OCI-LY7 (cell line): ENCODE measurements around the gene TMIGD1. TPM values are rescaled to one million over a fixed set of nuclear protein-coding genes. Genes with fewer than 3 reads are reported as not detected.
"Not testable (repeated sequence)": the region's sequence is repeated elsewhere in the genome, so short reads cannot be mapped to it uniquely, and the experiment has no call there.

Experiments
- BruUV-seq: library from RNA; stranded (reverse); fragments of 400-500 nt; replicated peaks from 2 replicates; lab custom pipeline; 2021; lab: Mats Ljungman, UMichigan
- CTCF ChIA-PET: fragments of 300-600 bp; sonication (Branson Sonifier 250); formaldehyde crosslinking; loops from one replicate; lab custom pipeline; 2022; ENCODE audit warnings: antibody characterized with exemption; ENCODE audit not compliant: unreplicated experiment; lab: Charles Lee
- POLR2A ChIA-PET: fragments of 300-600 bp; sonication (Branson Sonifier 250); formaldehyde crosslinking; loops from one replicate; lab custom pipeline; 2022; ENCODE audit warnings: antibody characterized with exemption; lab: Charles Lee
- DNase-seq: peaks from one replicate; pipeline ENCODE4 v3.0.0-alpha.2; 2015; ENCODE audit warnings: low spot score
- H2AFZ ChIP-seq: fragments of 200-600 bp; sonication (generic), shearing (Covaris generic); 2 replicates; pipeline ENCODE4 v1.6.1; 2014; ENCODE audit warnings: mild to moderate bottlenecking, antibody characterized with exemption, low read length, moderate library complexity
- H3K27ac ChIP-seq: fragments of 200-600 bp; sonication (generic); 2 replicates; pipeline ENCODE4 v1.5.1; 2014; ENCODE audit warnings: mixed run types, low read depth, mild to moderate bottlenecking, moderate library complexity, low read length, inconsistent platforms; ENCODE audit not compliant: poor library complexity, severe bottlenecking
- H3K36me3 ChIP-seq: fragments of 200-600 bp; sonication (generic); 2 replicates; pipeline ENCODE4 v1.6.1; 2014; ENCODE audit warnings: mild to moderate bottlenecking, antibody characterized with exemption, low read length, moderate library complexity, mixed read lengths; ENCODE audit not compliant: insufficient read depth
- H3K4me1 ChIP-seq: fragments of 200-600 bp; sonication (generic); 2 replicates; pipeline ENCODE4 v1.5.1; 2014; ENCODE audit warnings: mild to moderate bottlenecking, low read length; ENCODE audit not compliant: insufficient read depth, poor library complexity, severe bottlenecking
- H3K4me2 ChIP-seq: fragments of 200-600 bp; sonication (generic); 2 replicates; pipeline ENCODE4 v1.6.1; 2014; ENCODE audit warnings: mild to moderate bottlenecking, low read length
- H3K4me3 ChIP-seq: fragments of 200-600 bp; sonication (generic); 2 replicates; pipeline ENCODE4 v1.5.1; 2014; ENCODE audit warnings: mild to moderate bottlenecking, low read depth, low read length; ENCODE audit not compliant: poor library complexity, severe bottlenecking
- H3K79me2 ChIP-seq: fragments of 200-600 bp; sonication (generic); 2 replicates; pipeline ENCODE4 v1.6.1; 2016; ENCODE audit warnings: low read depth, mild to moderate bottlenecking, low read length, moderate library complexity, mixed read lengths; ENCODE audit not compliant: insufficient read depth
- H3K9me2 ChIP-seq: fragments of 200-600 bp; sonication (generic); 2 replicates; pipeline ENCODE4 v1.6.1; 2016; ENCODE audit warnings: mild to moderate bottlenecking, low read length, mixed read lengths; ENCODE audit not compliant: insufficient read depth
- H3K9me3 ChIP-seq: fragments of 200-600 bp; sonication (generic); 2 replicates; pipeline ENCODE4 v1.6.1; 2014; ENCODE audit warnings: mild to moderate bottlenecking, mixed run types, low read length, mixed read lengths
- H4K20me1 ChIP-seq: fragments of 200-600 bp; sonication (generic); 2 replicates; pipeline ENCODE4 v1.6.1; 2014; ENCODE audit warnings: mild to moderate bottlenecking, antibody characterized with exemption, low read length, moderate library complexity, mixed read lengths; ENCODE audit not compliant: insufficient read depth
- EZH2phosphoT487 ChIP-seq: fragments of 200-600 bp; sonication (generic); IDR thresholded peaks from 2 replicates; pipeline ENCODE4 v1.6.1; 2018; ENCODE audit warnings: low read depth, borderline replicate concordance, mild to moderate bottlenecking, mixed run types, antibody characterized with exemption, low read length, moderate library complexity, mixed read lengths
- intact Hi-C: fragments of 100-400 bp; cut with micrococcal nuclease; formaldehyde crosslinking; loops from one replicate; pipeline ENCODE4 v1.10.0; 2022; ENCODE audit not compliant: unreplicated experiment
- total RNA-seq, 2 experiments: library from RNA; depleted of rRNA in 1 of 2; stranded (reverse); fragments of >200 nt in 1 of 2; shearing (Covaris generic) in 1 of 2; gene quantifications; 2 replicates each; pipeline ENCODE4 v1.2.3, GENCODE V29; 2014 to 2022
- TF ChIP-seq, protein P1 (sequence below): fragments of 200-600 bp; sonication (generic); conservative IDR thresholded peaks from 2 replicates; pipeline ENCODE4 v1.5.1; 2014; ENCODE audit warnings: mild to moderate bottlenecking, antibody characterized with exemption, low read length, moderate library complexity, mixed read lengths

Gene TMIGD1
- total RNA-seq, 2 experiments from 2014 or later, result not detected

DNA sequence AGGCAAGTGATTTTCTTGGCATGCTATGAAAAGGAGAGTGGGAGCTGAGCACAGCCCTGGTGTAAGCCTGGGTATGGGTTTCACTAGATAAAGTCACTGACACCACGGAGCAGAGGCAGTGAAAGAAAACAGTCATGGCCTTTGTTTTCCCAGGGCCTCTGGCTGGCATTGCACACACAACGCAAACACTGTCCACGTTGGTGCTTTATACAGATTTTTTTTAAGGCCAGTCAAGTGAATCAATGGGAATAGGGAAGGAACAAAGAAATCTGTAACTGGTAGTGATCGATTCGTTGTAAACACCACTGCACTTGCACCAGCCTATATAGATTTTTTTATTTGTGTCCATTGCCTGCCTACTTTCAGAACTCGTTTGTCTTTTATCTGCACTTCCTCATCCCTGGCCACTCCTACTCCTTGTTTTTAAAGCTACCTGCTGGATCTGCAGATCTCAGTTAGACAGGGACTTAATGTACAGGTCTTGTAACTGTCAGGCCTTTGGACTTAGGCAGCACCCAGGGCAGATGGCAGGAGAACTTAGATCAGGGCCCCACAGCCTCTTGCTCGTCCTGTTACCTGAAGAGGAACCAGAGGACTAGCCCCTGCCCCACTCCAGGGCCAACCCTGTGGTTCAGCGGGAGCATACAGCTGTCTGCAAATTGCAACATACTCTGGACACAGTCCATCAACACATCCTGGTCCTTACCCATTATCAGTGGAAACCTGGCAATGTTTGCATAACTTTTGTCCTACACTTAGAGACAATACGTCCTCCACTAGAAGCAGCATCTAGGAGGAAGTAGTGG lies 10.6 kb upstream of the TMIGD1 start:
- Histone ChIP-seq H3K4me3 (no peak overlapping the region), H4K20me1 (no peaks in the 10 kb centered on the region), H3K4me1 (no peaks in the 10 kb centered on the region), H3K36me3 (no peaks in the 10 kb centered on the region), H3K9me3 (no peaks in the 10 kb centered on the region), H2AFZ (peak overlapping the region; percentile 29), H3K79me2 (no peaks in the 10 kb centered on the region), H3K4me2 (no peak overlapping the region), H3K9me2 (no peaks in the 10 kb centered on the region), H3K27ac (no peak overlapping the region)
- intact Hi-C loops, result loop anchor here (5.0 to 10.0 kb wide), 3 partner anchors 133 to 373 kb away; partner anchors contain the start of gene GOSR1
- no peak for DNase-seq
- TF ChIP-seq, protein P1, sequence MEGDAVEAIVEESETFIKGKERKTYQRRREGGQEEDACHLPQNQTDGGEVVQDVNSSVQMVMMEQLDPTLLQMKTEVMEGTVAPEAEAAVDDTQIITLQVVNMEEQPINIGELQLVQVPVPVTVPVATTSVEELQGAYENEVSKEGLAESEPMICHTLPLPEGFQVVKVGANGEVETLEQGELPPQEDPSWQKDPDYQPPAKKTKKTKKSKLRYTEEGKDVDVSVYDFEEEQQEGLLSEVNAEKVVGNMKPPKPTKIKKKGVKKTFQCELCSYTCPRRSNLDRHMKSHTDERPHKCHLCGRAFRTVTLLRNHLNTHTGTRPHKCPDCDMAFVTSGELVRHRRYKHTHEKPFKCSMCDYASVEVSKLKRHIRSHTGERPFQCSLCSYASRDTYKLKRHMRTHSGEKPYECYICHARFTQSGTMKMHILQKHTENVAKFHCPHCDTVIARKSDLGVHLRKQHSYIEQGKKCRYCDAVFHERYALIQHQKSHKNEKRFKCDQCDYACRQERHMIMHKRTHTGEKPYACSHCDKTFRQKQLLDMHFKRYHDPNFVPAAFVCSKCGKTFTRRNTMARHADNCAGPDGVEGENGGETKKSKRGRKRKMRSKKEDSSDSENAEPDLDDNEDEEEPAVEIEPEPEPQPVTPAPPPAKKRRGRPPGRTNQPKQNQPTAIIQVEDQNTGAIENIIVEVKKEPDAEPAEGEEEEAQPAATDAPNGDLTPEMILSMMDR, result no peak
- TF ChIP-seq EZH2phosphoT487, result no peak
- ChIA-PET POLR2A (interaction anchor here (0.6 kb wide), 2 partner anchors 24 to 246 kb away, joined by 4 to 6 read pairs; no protein-coding TSS in a partner anchor), CTCF (no interaction called here)
- BruUV-seq, result no TSS peak

DNA sequence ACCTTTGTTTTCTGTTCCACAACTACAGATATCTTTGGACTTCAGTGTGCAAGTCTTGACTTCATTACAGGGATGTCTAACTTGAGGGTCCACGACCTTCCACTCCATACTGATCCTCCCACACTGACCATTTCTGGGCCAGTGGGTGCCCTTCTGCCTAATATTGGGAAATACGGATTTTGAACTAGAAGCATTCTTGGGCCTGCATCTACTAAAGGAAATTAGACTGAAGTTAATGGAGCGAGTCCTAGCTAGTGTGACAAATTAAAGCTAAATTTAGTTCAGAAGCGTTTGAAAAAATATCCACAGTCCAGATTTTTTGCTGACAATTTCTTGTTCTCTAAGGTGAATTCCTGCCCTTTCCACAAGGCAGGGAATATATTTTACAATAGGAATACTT lies 9.9 kb upstream of the TMIGD1 start:
- Histone ChIP-seq H3K27ac (no peak overlapping the region), H3K9me3 (no peaks in the 10 kb centered on the region), H3K4me2 (no peak overlapping the region), H3K36me3 (no peaks in the 10 kb centered on the region), H2AFZ (peak overlapping the region; percentile 29; the same call in 1 of the 2 replicates), H3K79me2 (no peaks in the 10 kb centered on the region), H4K20me1 (no peaks in the 10 kb centered on the region), H3K9me2 (no peaks in the 10 kb centered on the region), H3K4me3 (no peak overlapping the region), H3K4me1 (no peaks in the 10 kb centered on the region)
- intact Hi-C loops, result loop anchor here (5.0 to 10.0 kb wide), 3 partner anchors 134 to 374 kb away; partner anchors contain the start of gene GOSR1
- no peak for TF ChIP-seq EZH2phosphoT487
- TF ChIP-seq, protein P1, result no peak
- POLR2A ChIA-PET, result no interaction called here
- CTCF ChIA-PET, result no interaction called here
- BruUV-seq, result no TSS peak
- no peak for DNase-seq

DNA sequence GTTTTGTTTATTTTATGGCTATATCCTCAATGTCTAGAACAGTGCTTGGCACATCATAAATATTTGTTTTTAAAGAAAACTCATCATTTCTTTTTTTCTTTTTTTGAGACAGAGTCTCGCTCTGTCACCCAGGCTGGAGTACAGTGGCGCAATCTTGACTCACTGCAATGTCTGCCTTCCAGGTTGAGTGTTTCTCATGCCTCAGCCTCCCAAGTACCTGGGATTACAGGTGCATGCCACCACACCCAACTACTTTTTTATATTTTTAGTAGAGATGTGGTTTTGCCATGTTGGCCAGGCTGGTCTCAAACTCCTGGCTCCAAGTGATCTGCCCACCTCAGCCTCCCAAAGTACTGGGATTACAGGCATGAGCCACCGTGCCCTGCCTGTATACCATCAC lies 9.4 kb upstream of the TMIGD1 start:
- H3K4me1 ChIP-seq, POLR2A ChIA-PET, H2AFZ ChIP-seq, H4K20me1 ChIP-seq, H3K27ac ChIP-seq, H3K9me3 ChIP-seq, BruUV-seq, H3K4me3 ChIP-seq, H3K9me2 ChIP-seq, H3K36me3 ChIP-seq, CTCF ChIA-PET, H3K4me2 ChIP-seq, H3K79me2 ChIP-seq, DNase-seq: not testable (repeated sequence)
- intact Hi-C loops, result loop anchor here (5.0 to 10.0 kb wide), 3 partner anchors 134 to 374 kb away; partner anchors contain the start of gene GOSR1
